Neural progenitor cell (in vitro differentiated cells): ENCODE data around the gene NUAK1.

Experiments
- EZH2 ChIP-seq: fragments of 200-600 bp; sonication (generic); IDR thresholded peaks from 2 replicates; pipeline ENCODE4 v1.6.1; 2017; ENCODE audit warnings: antibody characterized with exemption, mild to moderate bottlenecking, moderate library complexity
- EZH2phosphoT487 ChIP-seq: fragments of 200-600 bp; sonication (generic); IDR thresholded peaks from 2 replicates; pipeline ENCODE4 v1.6.1; 2017; ENCODE audit warnings: antibody characterized with exemption
- TF ChIP-seq, protein P1 (sequence below): fragments of 200-600 bp; sonication (generic); IDR thresholded peaks from 2 replicates; pipeline ENCODE4 v1.5.1; 2017; ENCODE audit warnings: antibody characterized with exemption, mild to moderate bottlenecking

- TF ChIP-seq, protein P1, sequence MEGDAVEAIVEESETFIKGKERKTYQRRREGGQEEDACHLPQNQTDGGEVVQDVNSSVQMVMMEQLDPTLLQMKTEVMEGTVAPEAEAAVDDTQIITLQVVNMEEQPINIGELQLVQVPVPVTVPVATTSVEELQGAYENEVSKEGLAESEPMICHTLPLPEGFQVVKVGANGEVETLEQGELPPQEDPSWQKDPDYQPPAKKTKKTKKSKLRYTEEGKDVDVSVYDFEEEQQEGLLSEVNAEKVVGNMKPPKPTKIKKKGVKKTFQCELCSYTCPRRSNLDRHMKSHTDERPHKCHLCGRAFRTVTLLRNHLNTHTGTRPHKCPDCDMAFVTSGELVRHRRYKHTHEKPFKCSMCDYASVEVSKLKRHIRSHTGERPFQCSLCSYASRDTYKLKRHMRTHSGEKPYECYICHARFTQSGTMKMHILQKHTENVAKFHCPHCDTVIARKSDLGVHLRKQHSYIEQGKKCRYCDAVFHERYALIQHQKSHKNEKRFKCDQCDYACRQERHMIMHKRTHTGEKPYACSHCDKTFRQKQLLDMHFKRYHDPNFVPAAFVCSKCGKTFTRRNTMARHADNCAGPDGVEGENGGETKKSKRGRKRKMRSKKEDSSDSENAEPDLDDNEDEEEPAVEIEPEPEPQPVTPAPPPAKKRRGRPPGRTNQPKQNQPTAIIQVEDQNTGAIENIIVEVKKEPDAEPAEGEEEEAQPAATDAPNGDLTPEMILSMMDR: no peak
- no peak for TF ChIP-seq EZH2phosphoT487
- no peak for TF ChIP-seq EZH2
Measured at GRCh38 chr12:106030210-106031071, 108.3 kb downstream of the NUAK1 start.
